GM18867 (cell line): ENCODE measurements around the gene LTBP1.

Source experiments
- ATAC-seq: cut with Tn5 transposase; IDR thresholded peaks from one replicate; pipeline ENCODE4 v1.9.1; 2021; ENCODE audit warnings: mild to moderate bottlenecking, moderate library complexity; ENCODE audit not compliant: unreplicated experiment

The LTBP1 gene

DNA sequence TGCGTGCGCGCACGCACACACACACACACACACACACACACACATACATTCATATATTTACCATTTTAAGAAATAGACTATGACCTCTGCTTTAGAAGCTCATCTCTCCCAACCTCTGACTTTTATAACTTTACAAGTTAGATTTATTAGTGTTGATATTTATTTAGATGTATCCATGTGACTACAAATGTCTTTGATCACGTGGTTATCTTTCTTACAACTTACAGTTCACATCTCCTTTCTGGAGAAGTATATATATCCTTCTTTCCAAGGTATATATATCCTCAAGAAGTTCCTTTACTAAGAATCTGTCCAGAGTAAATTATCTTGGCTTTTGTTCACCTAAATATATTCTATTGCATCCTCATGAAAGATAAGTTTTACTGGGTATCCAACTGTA, 16.3 kb upstream of the LTBP1 start:
- ATAC-seq: no peak

DNA sequence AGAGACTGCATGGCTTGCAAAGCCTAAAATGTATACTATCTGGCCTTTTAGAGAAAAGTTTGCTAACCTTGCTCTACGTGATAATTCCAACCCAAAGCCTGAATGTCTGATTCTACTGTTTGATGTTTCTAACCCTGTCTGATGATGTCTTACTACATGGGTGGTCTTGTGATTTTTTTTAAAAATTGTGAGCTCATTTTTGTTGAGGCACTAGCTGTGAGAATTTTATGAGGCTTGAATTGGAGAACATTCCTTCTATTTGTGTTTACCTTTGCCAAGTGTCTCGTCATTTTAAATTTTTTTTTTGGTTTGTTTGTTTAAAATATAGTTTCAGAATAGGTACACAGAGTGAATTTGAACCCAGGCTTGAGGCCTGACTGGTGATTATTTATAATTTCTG, 15.2 kb upstream of the LTBP1 start:
- ATAC-seq: no peak

DNA sequence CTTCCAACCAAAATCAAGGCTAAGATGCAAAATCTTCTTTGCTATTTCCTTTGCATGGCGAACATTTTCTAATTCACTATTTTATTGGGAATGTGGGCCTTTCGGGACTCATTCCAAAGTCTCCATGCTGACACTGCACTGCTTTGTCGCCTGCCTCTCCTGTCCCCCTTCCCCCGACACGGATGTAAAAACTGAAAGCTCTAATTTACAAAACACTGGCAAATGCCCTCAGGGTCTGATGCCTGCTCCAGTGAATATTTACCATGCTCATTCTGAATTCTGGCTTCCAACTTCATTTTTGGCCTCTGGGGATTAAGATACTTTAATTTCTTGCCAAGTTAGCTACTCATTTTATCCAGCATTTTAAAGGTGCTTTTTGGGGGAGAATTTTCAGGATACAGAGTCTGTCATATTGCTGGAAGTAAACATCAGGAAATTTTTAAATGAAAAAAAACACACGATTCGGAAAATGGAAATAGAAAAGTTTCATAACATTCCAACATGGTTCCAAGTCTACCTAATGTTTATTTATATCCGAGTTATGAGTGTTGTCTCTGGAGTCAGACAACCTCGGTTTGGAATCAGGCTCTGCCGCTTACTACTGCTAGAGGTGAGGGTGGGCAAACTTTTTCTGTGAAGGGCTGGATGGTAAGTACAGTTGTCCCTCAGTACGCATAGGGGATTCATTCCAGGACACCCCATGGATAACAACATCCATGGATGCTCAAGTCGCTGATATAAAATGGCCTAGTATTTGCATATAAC, 14.6 kb upstream of the LTBP1 start:
- ATAC-seq: no peak

DNA sequence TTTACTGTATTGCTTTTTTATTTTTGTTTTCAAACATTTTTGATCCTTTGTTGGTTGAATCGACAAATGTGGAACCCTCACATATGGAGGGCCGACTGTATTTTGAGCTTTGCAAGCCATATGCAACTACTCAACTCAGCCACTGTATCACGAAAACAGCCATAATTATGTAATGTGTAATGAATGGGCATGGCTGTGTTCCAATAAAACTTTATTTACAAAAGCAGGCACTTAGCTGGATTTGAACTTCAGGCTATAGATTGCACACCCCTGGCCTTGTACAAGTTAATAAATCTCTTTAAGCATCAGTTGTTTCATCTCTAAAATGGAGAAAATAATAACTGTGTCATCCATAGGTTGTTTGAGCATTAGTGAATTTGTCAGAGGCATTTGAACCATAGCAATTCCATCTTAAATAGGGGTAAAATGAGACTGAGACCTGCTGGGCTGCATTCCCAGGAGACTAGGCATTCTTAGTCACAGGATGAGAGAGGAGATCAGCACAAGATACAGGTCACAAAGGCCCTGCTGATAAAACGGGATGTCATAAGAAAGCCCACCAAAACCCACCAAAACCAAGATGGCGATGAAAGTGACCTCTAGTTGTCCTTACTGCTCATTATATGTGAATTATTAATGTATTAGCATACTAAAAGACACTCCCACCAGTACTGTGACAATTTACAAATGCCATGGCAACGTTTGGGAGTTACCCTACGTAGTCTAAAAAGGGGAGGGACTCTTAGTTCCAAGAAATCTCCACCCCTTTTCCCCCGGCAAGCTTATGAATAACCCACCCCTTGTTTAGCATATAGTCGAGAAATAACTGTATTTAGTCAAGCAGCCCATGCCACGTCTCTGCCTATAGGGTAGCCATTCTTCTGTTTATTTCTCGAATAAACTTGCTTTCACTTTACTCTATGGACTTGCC, 13.7 kb upstream of the LTBP1 start:
- ATAC-seq: peak; percentile 71

DNA sequence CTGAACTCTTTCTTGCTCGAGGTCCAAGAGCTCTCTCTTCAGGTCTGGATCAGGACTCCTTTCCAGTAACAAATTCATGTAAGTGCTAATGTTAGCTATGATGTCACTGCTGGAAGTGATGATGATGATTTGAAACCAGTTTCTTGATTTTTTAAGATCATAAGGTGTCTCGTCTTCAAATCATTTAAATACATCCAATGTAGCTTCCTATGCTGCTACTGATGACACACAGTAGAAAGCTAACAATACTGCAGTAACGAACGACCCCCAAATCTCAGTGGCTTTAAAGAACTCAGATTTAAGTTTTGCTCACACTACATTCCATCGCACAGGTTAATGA, 13.0 kb upstream of the LTBP1 start:
- ATAC-seq: no peak

DNA sequence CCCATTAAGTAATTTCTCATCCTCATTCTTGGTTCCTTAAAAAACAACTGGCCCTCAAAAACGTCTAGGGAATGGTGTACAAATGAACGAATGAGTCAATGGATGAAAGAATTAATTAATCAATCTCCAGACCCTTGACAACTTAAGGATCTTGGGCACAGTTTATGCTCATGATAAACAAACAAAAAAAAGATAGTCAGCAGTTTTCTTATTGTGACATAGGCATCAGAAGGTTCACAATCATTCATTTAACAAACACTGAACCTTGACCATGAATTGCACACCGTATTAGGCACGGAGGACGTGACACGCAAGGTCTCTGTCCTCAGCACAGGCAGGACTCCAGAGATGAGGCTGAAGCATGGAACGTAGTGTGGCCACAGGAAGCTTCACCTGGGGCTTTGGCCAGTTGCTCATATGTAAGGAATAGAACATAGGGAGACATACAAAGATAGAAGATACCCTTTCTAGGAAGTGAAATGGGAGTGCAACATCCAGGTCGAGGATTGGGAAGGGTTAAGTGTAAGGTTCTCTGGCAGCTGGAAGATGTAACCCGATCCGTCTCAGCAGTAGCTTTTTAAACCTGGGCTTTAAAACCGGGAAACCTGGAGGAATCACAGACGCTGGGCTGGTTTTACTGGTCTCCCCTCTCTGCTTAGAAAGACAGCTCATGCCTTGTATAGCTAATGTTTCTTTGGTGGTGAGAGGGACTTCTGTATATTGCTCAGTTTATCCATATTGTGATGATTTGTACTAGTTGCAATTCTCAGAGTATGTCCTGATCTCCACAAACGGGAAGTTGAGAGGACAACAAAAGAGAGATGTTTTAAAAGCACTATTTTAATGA, 8.9 kb upstream of the LTBP1 start:
- no peak for ATAC-seq

DNA sequence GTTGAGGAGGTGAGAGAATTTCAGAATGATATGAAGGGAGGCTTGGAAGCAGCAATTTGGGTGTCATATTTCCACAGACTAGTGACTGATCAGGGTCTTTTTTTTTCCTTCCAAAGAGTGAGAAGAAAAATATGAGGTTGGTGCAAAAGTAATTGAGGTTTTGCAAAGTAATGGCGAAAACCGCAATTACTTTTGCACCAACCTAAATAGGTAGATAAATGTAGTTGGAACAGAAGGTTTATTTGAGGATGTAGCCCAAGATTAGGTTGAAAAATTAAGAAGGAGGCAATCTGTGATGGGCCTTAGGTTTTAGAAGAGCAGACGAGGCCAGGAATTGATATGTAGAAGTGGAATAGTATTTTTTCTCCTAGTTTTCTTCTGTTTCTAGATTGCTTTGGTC, 7.8 kb upstream of the LTBP1 start:
- ATAC-seq: no peak

DNA sequence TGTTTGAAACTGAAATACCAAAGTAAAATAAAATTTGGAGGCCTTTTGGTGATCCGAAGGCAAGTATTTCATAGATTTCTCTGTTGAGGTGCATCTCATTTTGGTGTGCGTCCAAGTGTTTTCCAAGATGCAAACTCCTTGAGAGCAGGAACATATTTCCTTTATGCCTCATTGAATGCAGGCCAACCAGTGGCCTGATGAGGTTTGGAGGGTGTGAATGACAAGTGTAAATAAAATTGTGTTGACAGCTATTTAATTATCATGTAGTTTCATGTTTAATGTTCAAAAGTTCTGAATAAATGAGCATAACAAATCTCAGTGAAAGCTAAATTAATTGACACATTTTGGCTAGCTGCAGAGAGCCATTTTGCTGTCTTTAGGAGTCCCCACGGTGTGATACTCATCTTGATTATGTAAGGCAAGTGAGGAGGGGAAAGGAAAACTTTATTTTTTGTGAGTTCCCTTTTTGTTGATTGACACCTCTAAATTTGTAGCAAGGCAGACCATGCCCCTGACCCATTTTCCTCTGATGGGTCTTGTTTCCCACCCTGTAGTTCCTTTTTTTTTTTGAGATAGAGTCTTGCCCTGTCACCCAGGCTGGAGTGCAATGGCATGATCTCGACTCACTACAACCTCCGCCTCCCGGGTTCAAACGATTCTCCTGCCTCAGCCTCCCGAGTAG, 6.3 kb upstream of the LTBP1 start:
- no peak for ATAC-seq

DNA sequence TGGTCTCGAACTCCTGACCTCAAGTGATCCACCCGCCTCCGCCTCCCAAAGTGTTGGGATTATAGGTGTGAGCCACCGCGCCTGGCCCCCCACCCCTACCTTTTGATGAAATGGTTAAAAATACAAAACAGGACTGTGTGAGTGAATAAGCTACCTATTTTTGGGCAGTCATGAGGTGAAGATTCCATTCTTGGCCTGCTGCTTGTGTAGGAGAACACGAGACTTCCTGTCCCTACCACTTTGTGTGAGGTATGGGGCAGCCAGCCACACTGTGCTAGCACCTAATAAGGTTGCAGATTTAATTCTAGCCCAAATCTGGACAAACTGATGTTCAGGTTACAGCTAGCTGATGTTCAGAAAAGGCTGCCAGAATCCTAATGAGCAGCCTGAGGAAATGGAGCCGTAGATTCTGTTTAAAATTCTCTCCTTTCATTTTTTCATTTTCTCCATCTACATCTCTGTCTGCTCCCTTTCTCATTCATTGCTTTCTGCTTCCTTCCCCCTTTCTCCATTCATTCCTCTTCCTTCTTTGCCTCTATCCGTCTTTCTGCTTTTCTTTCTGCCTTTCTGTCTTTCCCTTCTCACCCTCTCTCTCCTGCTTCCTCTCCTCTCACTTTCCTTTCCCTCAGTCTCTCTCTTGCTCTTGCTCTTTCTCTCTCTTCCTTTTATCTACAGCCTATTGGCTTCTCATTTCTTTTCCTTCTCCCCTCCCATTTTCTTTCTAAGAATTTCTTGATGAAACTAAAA, 4.6 kb upstream of the LTBP1 start:
- no peak for ATAC-seq

DNA sequence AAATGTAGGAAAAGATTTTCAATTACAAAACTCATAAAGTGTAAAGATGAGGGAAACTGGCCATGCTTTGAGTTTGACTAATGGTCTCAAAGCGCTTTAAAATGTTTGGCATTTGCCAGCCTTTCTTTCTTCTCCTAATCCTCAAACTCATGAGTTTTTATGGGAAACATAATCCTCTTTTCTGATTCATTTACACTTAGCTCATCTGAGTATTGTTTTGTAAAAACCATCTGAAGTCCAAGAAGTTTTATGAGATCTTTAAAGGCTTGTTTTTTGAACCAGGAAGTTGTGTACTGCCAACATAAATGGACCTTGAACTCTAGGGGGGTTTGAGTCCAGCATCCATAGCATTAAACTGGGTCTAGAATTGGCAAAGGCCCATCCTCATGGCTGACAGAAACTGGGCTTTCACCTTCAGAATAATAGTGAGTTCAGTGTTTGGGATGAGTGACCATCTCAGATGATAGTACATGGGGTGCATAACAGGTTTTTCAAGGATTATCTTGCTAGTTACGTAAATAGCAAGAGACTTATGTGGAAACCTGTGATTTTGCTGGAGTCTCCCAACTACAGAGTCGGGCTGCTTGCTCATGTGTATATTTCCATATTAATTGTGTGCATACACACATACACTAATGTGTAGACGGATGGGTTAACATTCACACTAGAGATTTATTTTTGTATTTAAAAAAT, 3.8 kb upstream of the LTBP1 start:
- ATAC-seq: no peak

DNA sequence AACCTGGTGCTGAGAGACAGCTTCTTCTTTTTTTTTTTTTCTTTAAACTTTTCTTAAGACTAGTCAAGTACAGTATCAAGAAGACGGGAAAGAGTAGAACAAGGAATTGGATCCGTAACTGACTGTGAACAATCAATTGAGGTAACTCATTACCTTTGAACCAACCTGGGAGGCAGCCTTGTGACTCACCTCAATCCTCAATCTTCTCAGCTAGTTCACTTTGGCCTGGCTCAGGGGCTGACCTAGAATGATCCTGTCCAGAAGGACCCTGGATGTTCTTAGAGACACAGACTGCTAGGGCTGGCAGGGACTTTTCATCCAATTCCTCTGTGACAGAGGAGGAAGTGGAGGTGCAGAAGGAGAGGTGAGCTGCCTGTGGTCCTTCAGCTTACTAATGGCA, 1.5 kb upstream of the LTBP1 start:
- ATAC-seq: no peak

DNA sequence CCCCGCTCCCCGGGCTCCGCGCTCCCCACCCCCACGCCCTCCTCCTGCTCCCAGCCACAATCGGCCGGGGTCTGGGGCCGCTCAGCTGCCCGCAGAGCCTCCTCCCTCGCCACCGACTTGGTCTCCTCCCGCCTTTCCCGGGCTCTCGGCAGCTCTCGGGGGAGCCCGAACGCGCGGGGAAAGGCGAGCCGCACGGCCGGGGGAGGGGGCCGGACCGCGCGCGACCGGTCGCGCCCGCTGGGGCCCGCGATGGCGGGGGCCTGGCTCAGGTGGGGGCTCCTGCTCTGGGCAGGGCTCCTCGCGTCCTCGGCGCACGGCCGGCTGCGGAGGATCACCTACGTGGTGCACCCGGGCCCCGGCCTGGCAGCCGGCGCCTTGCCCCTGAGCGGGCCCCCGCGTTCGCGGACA, 327 bp downstream of the LTBP1 start:
- ATAC-seq: peak; percentile 19

DNA sequence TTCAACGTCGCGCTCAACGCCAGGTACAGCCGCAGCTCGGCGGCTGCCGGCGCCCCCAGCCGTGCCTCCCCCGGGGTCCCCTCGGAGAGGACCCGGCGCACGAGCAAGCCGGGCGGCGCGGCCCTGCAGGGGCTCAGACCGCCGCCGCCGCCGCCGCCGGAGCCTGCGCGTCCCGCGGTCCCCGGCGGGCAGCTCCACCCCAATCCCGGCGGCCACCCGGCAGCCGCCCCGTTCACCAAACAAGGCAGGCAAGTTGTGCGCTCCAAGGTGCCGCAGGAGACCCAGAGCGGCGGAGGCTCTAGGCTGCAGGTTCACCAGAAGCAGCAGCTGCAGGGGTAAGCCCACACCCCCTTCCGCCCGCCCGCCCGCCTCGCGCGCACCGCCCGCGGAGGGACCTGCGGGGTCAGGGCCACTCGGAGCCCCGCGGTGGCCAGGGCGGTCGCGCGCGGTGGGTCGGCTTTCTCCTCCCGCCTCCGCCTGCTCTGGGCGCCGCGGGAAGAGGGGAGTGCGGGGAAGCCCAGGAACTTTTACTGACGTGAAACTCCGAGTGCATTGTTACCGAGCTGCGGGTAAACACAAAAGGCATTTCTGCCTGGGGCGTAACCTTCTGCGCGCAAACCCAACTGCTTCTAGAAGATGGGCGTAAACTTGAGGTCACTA, 861 bp downstream of the LTBP1 start:
- ATAC-seq: peak; percentile 30

DNA sequence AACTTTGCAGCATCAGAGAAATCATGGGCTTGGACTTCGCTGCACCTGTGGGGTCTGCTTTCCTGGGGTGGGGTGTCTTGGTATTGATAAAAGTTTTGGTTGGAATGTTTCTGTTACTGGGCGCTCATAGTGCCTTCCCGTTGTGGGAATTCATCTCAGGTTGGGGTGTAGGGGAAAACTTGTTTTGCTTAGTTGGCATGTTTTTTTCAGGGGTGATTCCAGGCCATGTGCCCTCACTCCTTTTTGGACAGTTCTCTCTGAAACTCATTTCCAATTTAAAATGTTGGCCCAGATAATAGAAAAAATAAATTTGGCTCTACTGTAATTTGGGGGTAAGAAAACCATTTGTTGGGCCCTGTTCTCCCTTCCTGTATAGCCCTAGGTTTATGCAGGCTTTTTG, 1.5 kb downstream of the LTBP1 start:
- no peak for ATAC-seq

DNA sequence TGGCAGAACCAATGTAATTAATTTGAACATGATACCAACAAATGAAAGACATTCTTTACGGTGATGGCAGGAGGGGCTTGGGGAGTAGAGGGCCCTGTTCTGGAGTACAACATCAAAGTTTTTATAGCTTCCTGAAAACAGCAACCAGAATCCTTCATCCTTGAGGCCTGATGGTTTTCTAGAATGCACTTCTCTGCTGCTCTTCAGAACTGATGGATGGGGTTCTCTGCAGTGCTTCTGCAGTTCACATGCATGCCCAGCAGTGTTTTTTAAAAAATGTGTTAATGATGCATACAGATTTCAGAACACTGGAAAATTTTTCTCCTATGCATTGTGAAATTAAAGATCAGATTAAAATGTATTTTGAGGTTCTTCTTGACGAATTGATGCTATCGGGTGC, 2.5 kb downstream of the LTBP1 start:
- ATAC-seq: no peak

DNA sequence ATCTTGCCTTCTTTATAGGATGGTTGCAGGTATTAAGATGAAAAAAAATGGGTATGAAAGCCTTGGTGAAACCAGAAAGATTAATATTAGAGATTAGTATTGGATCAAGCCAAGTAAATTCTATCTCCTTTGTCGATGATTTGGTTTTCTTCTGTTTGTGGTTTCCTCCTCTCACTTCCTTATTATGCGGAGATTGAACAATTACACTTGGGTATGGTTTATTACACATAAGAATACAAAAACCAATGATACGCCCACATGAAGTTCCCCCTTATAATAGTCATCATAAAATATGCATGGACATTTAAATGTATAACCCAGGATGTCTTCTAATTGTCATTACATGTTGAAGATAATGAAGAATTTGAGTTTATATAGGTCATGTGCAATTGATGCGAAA, 4.9 kb downstream of the LTBP1 start:
- ATAC-seq: no peak

DNA sequence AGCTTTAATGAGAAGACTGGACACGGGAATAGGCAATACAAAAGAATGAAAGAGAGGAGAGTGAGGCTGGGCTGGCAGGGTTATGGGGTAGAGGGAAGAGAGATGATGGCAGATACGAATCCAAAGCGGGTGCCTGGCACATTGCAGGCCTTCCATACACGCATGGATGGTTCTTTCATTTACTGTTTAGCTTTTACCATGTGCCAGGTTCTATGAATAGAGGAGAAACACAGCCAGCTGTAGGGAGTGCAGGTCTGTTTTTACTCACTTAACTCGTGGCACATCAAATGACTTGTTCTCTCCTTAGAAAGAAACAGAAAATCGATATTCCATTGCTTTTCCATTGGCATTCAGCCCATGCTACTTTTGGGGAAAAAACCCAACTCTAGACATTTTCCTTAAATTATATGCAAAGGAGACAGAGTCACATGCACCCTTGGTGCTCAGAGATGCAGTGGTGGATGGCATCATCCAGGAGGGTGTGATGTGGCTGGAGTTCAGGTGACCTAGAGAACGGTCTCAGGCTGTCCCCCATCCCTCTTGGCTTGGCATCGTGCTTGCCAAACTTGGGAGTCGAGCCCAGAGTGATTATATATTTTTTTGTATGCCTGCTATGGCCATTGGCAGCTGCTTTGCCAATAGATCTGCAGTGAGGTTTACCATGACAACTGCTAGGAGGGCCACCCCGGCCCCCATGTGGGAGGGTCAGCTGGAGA, 6.2 kb downstream of the LTBP1 start:
- ATAC-seq: no peak

DNA sequence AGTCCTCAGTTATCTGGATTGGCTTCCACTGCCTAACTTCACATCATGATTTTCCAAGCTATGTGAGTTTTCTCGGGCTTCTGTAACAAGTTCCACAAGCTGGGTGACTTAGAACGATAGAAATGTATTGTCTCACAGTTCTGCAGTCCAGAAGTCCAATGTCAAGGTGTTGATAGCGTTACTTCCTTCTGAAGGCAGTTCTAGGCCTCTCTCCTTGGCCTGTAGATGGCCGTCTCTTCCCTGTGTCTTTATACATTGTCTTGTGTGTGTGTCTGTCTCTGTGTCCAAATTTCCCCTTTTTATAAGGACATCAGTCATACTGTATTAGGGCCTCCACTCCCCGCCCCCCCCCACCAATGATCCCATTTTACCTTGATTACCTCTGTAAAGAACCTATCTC, 7.5 kb downstream of the LTBP1 start:
- no peak for ATAC-seq
